CD4-positive, alpha-beta T cell (primary cell): Measurements from ENCODE around the gene APLP2. TPM values are rescaled to one million over a fixed set of nuclear protein-coding genes. Genes with fewer than 3 reads are reported as not detected.

Experiments
- ATAC-seq: fragments of 200-7000 bp; cut with Tn5 transposase; one replicate; pipeline ENCODE4 v1.10.0; 2022; ENCODE audit warnings: mild to moderate bottlenecking; ENCODE audit not compliant: poor library complexity
- CTCF ChIA-PET: fragments of 350-600 bp; sonication (Branson Sonifier 250); formaldehyde crosslinking; loops from one replicate; lab custom pipeline; 2021; ENCODE audit warnings: antibody characterized with exemption, inconsistent platforms; lab: Charles Lee
- POLR2A ChIA-PET: fragments of 350-600 bp; sonication (Branson Sonifier 250); formaldehyde crosslinking; loops from one replicate; lab custom pipeline; 2021; ENCODE audit warnings: antibody characterized with exemption, inconsistent platforms; lab: Charles Lee
- DNase-seq, 14 experiments: peaks; one replicate each; pipeline ENCODE4 v3.0.0-alpha.2; 2013 to 2020; ENCODE audit warnings: mixed read lengths in 2 of 14
- H3K27ac ChIP-seq, 2 donors: one replicate each; pipeline versions ENCODE4 v1.5.1 to v1.7.0; 2013; ENCODE audit warnings: low read length in 2 of 2, low read depth in 1 of 2, mild to moderate bottlenecking in 1 of 2
- H3K27me3 ChIP-seq, 2 experiments: 1 replicate in 1 of 2; 2 replicates in 1 of 2; pipeline versions ENCODE4 v1.6.1 to v1.7.0; 2013; ENCODE audit warnings: low read length in 2 of 2, control low read depth in 1 of 2, mild to moderate bottlenecking in 1 of 2, moderate library complexity in 1 of 2; ENCODE audit not compliant: insufficient read depth in 2 of 2, control insufficient read depth in 1 of 2
- H3K36me3 ChIP-seq: one replicate; pipeline ENCODE4 v1.6.1; 2013; ENCODE audit warnings: low read length, control low read depth; ENCODE audit not compliant: insufficient read depth
- H3K4me1 ChIP-seq: one replicate; pipeline ENCODE4 v1.6.1; 2013; ENCODE audit warnings: low read length, control low read depth; ENCODE audit not compliant: insufficient read depth
- H3K4me3 ChIP-seq: one replicate; pipeline ENCODE4 v1.5.1; 2013; ENCODE audit warnings: mild to moderate bottlenecking, low read length, moderate library complexity
- H3K9me3 ChIP-seq, 2 experiments: 1 replicate in 1 of 2; 2 replicates in 1 of 2; pipeline versions ENCODE4 v1.6.1 to v1.7.0; 2013; ENCODE audit warnings: low read length in 2 of 2, mild to moderate bottlenecking in 2 of 2, control low read depth in 1 of 2, moderate library complexity in 1 of 2; ENCODE audit not compliant: control insufficient read depth in 1 of 2, insufficient read depth in 1 of 2
- H3K27ac Mint-ChIP-seq: one replicate; pipeline ENCODE4 v1.8.0; 2020; ENCODE audit warnings: mixed read lengths
- H3K27me3 Mint-ChIP-seq: one replicate; pipeline ENCODE4 v1.8.0; 2021; ENCODE audit warnings: mixed read lengths
- H3K36me3 Mint-ChIP-seq: one replicate; pipeline ENCODE4 v1.8.0; 2021; ENCODE audit warnings: low read depth, mixed read lengths
- H3K4me1 Mint-ChIP-seq: one replicate; pipeline ENCODE4 v1.8.0; 2021; ENCODE audit warnings: low read depth, mixed read lengths
- H3K4me3 Mint-ChIP-seq: one replicate; pipeline ENCODE4 v1.8.0; 2020; ENCODE audit warnings: mild to moderate bottlenecking, mixed read lengths
- H3K9me3 Mint-ChIP-seq: one replicate; pipeline ENCODE4 v1.8.0; 2020; ENCODE audit warnings: mixed read lengths
- intact Hi-C, 2 experiments: fragments of 100-400 bp; cut with DNase I in 1 of 2; cut with micrococcal nuclease in 1 of 2; formaldehyde crosslinking; loops; one replicate each; pipeline versions ENCODE4 v1.15.1 to v1.9.0; 2023 to 2025; cut with DNase I, micrococcal nuclease
- total RNA-seq, 174 experiments: library from RNA in 2 of 174; stranded (reverse) in 2 of 174; gene quantifications; one replicate each; pipeline ENCODE4 v1.2.3 and lab custom pipeline; 2021 to 2026
- TF ChIP-seq, protein P1 (sequence below): fragments of 200-600 bp; IDR thresholded peaks from one replicate; pipeline ENCODE4 v1.8.0; 2022; ENCODE audit warnings: antibody characterized with exemption, mild to moderate bottlenecking

APLP2 gene
- total RNA-seq, 2 experiments from 2014 or later, result 28.8 to 29.5 TPM

DNA sequence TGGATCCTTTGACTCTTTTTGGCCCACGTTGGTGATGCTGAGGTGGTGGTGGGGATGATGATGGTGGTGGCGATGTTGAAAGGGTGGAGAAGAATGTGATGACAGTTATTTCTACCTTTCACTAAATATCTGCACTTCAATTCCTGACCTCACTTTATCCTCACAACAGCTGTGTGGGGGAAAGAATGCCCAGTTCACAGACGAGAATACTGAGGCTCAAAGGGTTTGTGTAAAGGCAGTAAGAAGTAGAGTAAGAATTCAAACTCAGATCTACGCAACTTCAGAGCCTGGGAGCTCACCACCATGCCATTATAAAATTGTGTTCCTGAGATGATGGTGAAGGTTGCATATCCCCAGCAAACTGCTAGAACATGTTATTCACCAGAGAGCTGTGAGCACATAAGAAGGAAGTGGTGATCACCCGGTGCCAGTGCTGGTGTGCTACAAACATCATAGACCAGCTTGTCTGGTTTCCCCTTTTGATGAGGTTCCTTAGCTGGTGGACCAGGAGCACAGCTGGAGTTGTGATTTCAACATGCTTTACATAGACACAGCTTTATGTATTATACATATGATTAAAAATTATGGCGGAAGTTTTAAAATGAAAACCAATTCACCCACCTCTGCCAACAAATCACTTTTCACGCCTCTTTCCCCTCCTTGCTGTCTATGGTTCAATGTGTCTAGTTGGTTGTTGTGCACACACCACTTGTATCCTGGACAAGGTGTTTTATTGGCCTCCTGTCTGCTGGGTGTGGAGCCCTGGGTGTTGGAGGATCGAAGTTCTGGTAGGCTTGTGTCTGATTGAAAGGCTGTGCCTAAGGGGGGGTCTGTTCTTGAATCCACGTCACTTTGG lies 96.1 kb downstream of the APLP2 start:
- Mint-ChIP-seq H3K4me1 (peaks cover 7% of the 10 kb centered on the region), H3K4me3 (no peak overlapping the region), H3K9me3 (no peaks in the 10 kb centered on the region), H3K27ac (no peak overlapping the region), H3K27me3 (peaks cover 74% of the 10 kb centered on the region), H3K36me3 (no peaks in the 10 kb centered on the region)
- CTCF ChIA-PET, result no interaction called here
- no peak overlapping the region for H3K4me3 ChIP-seq
- no peaks in the 10 kb centered on the region for H3K36me3 ChIP-seq
- DNase-seq (peak in 2 of 14 experiments; percentile 40 to 49), ATAC-seq (no peak)
- H3K27me3 ChIP-seq, result peaks cover 17 to 22% of the 10 kb centered on the region in 2 experiments
- H3K27ac ChIP-seq, result no peak overlapping the region
- H3K4me1 ChIP-seq, result peaks cover 10% of the 10 kb centered on the region
- TF ChIP-seq, protein P1, sequence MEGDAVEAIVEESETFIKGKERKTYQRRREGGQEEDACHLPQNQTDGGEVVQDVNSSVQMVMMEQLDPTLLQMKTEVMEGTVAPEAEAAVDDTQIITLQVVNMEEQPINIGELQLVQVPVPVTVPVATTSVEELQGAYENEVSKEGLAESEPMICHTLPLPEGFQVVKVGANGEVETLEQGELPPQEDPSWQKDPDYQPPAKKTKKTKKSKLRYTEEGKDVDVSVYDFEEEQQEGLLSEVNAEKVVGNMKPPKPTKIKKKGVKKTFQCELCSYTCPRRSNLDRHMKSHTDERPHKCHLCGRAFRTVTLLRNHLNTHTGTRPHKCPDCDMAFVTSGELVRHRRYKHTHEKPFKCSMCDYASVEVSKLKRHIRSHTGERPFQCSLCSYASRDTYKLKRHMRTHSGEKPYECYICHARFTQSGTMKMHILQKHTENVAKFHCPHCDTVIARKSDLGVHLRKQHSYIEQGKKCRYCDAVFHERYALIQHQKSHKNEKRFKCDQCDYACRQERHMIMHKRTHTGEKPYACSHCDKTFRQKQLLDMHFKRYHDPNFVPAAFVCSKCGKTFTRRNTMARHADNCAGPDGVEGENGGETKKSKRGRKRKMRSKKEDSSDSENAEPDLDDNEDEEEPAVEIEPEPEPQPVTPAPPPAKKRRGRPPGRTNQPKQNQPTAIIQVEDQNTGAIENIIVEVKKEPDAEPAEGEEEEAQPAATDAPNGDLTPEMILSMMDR, result no peak
- intact Hi-C loops, result no loop called here
- no peaks in the 10 kb centered on the region for H3K9me3 ChIP-seq
- POLR2A ChIA-PET, result no interaction called here

DNA sequence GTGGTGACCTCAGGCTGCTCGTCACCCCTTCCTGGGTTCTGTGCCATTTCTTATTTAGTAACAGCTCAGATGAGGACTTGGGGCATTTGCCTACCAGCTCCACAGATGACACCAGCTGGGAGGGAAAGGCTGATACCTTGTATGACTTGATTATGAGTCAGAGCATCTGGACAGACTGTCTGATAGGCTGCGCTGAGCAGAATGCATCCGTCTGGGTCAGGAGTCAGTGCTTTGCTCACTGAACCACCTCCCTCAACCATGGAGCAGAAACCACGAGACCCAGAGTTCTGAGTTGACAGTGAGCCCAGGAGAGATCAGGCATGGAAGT lies 96.7 kb downstream of the APLP2 start:
- TF ChIP-seq, protein P1, result no peak
- Mint-ChIP-seq H3K4me3 (no peak overlapping the region), H3K9me3 (no peaks in the 10 kb centered on the region), H3K4me1 (peaks cover 3% of the 10 kb centered on the region), H3K36me3 (no peaks in the 10 kb centered on the region), H3K27me3 (peaks cover 72% of the 10 kb centered on the region), H3K27ac (no peak overlapping the region)
- Histone ChIP-seq H3K36me3 (no peaks in the 10 kb centered on the region), H3K4me1 (peaks cover 5% of the 10 kb centered on the region), H3K4me3 (no peak overlapping the region), H3K27me3 (peaks cover 12 to 16% of the 10 kb centered on the region in 2 experiments), H3K27ac (no peak overlapping the region), H3K9me3 (no peaks in the 10 kb centered on the region)
- ChIA-PET CTCF (no interaction called here), POLR2A (no interaction called here)
- DNase-seq, result peak in 2 of 14 experiments; percentile 27 to 50
- intact Hi-C loops, result no loop called here
- no peak for ATAC-seq

DNA sequence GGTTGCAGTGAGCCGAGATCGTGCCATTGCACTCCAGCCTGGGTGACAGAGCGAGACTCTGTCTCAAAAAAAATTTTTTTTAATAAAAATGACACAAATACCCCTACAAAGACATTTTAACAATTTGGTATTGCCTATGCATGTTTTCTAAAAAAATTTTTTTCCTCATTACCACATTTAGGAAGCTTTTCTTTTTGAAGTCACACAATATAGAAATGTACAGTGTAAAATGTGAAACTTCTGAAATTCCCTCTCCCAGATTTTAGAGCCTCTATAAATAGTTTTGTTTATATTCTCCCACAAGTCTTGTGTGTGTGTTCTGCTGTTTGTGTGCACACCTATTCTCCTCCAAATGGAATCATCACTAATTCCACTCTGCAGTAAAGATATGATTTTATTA lies 97.5 kb downstream of the APLP2 start:
- Histone ChIP-seq H3K27me3 (peaks cover 7 to 13% of the 10 kb centered on the region in 2 experiments), H3K27ac (no peak overlapping the region), H3K36me3 (no peaks in the 10 kb centered on the region), H3K4me3 (no peak overlapping the region), H3K9me3 (no peaks in the 10 kb centered on the region), H3K4me1 (peaks cover 5% of the 10 kb centered on the region)
- CTCF ChIA-PET, result no interaction called here
- Mint-ChIP-seq H3K27me3 (peaks cover 70% of the 10 kb centered on the region), H3K4me3 (no peak overlapping the region), H3K36me3 (no peaks in the 10 kb centered on the region), H3K9me3 (no peaks in the 10 kb centered on the region), H3K27ac (no peak overlapping the region), H3K4me1 (no peaks in the 10 kb centered on the region)
- TF ChIP-seq, protein P1, result no peak
- POLR2A ChIA-PET, result no interaction called here
- DNase-seq (no peak), ATAC-seq (no peak)
- intact Hi-C loops, result no loop called here
